CD4-positive, alpha-beta memory T cell (primary cell): Measurements from ENCODE around the gene ARSI. TPM values are rescaled to one million over a fixed set of nuclear protein-coding genes. Genes with fewer than 3 reads are reported as not detected.
"Not testable (repeated sequence)": the region's sequence is repeated elsewhere in the genome, so short reads cannot be mapped to it uniquely, and the experiment has no call there.

ENCODE experiments used
- CTCF ChIA-PET: fragments of 350-600 bp; sonication (Branson Sonifier 250); formaldehyde crosslinking; loops from one replicate; lab custom pipeline; 2021; ENCODE audit warnings: inconsistent platforms; ENCODE audit not compliant: partially characterized antibody; lab: Charles Lee
- POLR2A ChIA-PET: fragments of 350-600 bp; sonication (Branson Sonifier 250); formaldehyde crosslinking; loops from one replicate; lab custom pipeline; 2021; ENCODE audit not compliant: partially characterized antibody; lab: Charles Lee
- DNase-seq, 5 donors: peaks; one replicate each; pipeline versions ENCODE4 v3.0.0 to v3.0.0-alpha.2; 2020 to 2022; ENCODE audit warnings: mixed read lengths in 1 of 5
- H3K27ac ChIP-seq: one replicate; pipeline ENCODE4 v1.7.0; 2013; ENCODE audit warnings: low read depth, low read length
- H3K27me3 ChIP-seq: 2 replicates; pipeline ENCODE4 v1.7.0; 2013; ENCODE audit warnings: mild to moderate bottlenecking, low read length, moderate library complexity; ENCODE audit not compliant: insufficient read depth
- H3K36me3 ChIP-seq: 2 replicates; pipeline ENCODE4 v1.7.0; 2013; ENCODE audit warnings: mild to moderate bottlenecking, low read length, moderate library complexity; ENCODE audit not compliant: insufficient read depth
- H3K4me1 ChIP-seq: 2 replicates; pipeline ENCODE4 v1.7.0; 2013; ENCODE audit warnings: mild to moderate bottlenecking, low read length, moderate library complexity; ENCODE audit not compliant: insufficient read depth
- H3K4me3 ChIP-seq, 2 donors: one replicate each; pipeline ENCODE4 v1.7.0; 2013; ENCODE audit warnings: low read length in 2 of 2, mild to moderate bottlenecking in 1 of 2
- H3K9me3 ChIP-seq, 2 donors: one replicate each; pipeline ENCODE4 v1.7.0; 2013; ENCODE audit warnings: low read length in 2 of 2, control low read depth in 1 of 2; ENCODE audit not compliant: control insufficient read depth in 1 of 2
- H3K27ac Mint-ChIP-seq, 7 donors: one replicate each; pipeline ENCODE4 v1.8.0; 2020 to 2021; ENCODE audit warnings: mixed read lengths in 7 of 7, mild to moderate bottlenecking in 6 of 7, inconsistent platforms in 3 of 7, moderate library complexity in 3 of 7
- H3K27me3 Mint-ChIP-seq, 2 donors: one replicate each; pipeline ENCODE4 v1.8.0; 2020 to 2021; ENCODE audit warnings: mixed read lengths in 2 of 2
- H3K36me3 Mint-ChIP-seq, 2 donors: one replicate each; pipeline ENCODE4 v1.8.0; 2020 to 2021; ENCODE audit warnings: mixed read lengths in 2 of 2, inconsistent platforms in 1 of 2, mild to moderate bottlenecking in 1 of 2
- H3K4me1 Mint-ChIP-seq, 4 donors: one replicate each; pipeline ENCODE4 v1.8.0; 2020 to 2021; ENCODE audit warnings: mixed read lengths in 4 of 4, mild to moderate bottlenecking in 1 of 4
- H3K4me3 Mint-ChIP-seq, 8 donors: one replicate each; pipeline ENCODE4 v1.8.0; 2020 to 2021; ENCODE audit warnings: mixed read lengths in 8 of 8, mild to moderate bottlenecking in 7 of 8, moderate library complexity in 6 of 8, inconsistent platforms in 3 of 8
- H3K9me3 Mint-ChIP-seq, 8 donors: one replicate each; pipeline ENCODE4 v1.8.0; 2020 to 2021; ENCODE audit warnings: mixed read lengths in 8 of 8, mild to moderate bottlenecking in 5 of 8, inconsistent platforms in 3 of 8, moderate library complexity in 1 of 8
- intact Hi-C: fragments of 100-400 bp; cut with micrococcal nuclease; formaldehyde crosslinking; loops from one replicate; pipeline ENCODE4 v1.15.1; 2023
- polyA plus RNA-seq, 2 donors: library from polyadenylated mRNA; unstranded; fragments of 300-500 nt; fragmentation: Illumina TruSeq; gene quantifications; one replicate each; pipeline ENCODE4 v1.2.3, GENCODE V29; 2021
- total RNA-seq, 2 experiments: library from RNA; stranded (reverse); gene quantifications; one replicate each; pipeline ENCODE4 v1.2.3, GENCODE V29; 2021

The ARSI gene
- total and polyA plus RNA-seq, 4 experiments from 2014 or later, result not detected

- Mint-ChIP-seq H3K27me3 (peaks cover 0 to 7% of the 10 kb centered on the region in 2 donors), H3K4me3 (no peak overlapping the region), H3K4me1 (no peaks in the 10 kb centered on the region), H3K9me3 (no peaks in the 10 kb centered on the region), H3K36me3 (no peaks in the 10 kb centered on the region), H3K27ac (no peak overlapping the region)
- no peaks in the 10 kb centered on the region for H3K4me1 ChIP-seq
- POLR2A ChIA-PET, result no interaction called here
- intact Hi-C loops, result no loop called here
- H3K4me3 ChIP-seq, result no peak overlapping the region
- CTCF ChIA-PET, result no interaction called here
- no peaks in the 10 kb centered on the region for H3K9me3 ChIP-seq
- H3K27ac ChIP-seq, result no peak overlapping the region
- H3K36me3 ChIP-seq, result no peaks in the 10 kb centered on the region
- H3K27me3 ChIP-seq, result no peaks in the 10 kb centered on the region
- no peak for DNase-seq
These were observed 53.8 kb downstream of the ARSI start for GRCh38 chr5:150248946-150249345.

- CTCF ChIA-PET, H3K27me3 Mint-ChIP-seq, H3K27me3 ChIP-seq, H3K36me3 Mint-ChIP-seq, intact Hi-C loops, H3K4me3 ChIP-seq, H3K27ac Mint-ChIP-seq, POLR2A ChIA-PET, H3K4me1 Mint-ChIP-seq, H3K9me3 Mint-ChIP-seq, H3K36me3 ChIP-seq, H3K27ac ChIP-seq, H3K4me1 ChIP-seq, H3K4me3 Mint-ChIP-seq, H3K9me3 ChIP-seq, DNase-seq: not testable (repeated sequence)
These were observed 54.2 kb downstream of the ARSI start for GRCh38 chr5:150248493-150248892.

GRCh38 chr5:150247726-150248125 lies 55.0 kb downstream of the ARSI start:
- DNase-seq, result no peak
- Histone ChIP-seq H3K27ac (no peak overlapping the region), H3K4me1 (no peaks in the 10 kb centered on the region), H3K27me3 (no peaks in the 10 kb centered on the region), H3K36me3 (no peaks in the 10 kb centered on the region), H3K4me3 (no peak overlapping the region), H3K9me3 (no peaks in the 10 kb centered on the region)
- no peaks in the 10 kb centered on the region for H3K36me3 Mint-ChIP-seq
- no peak overlapping the region for H3K4me3 Mint-ChIP-seq
- H3K27me3 Mint-ChIP-seq, result peaks cover 0 to 9% of the 10 kb centered on the region in 2 donors
- no peak overlapping the region for H3K27ac Mint-ChIP-seq
- intact Hi-C loops, result no loop called here
- H3K4me1 Mint-ChIP-seq, result no peaks in the 10 kb centered on the region
- H3K9me3 Mint-ChIP-seq, result no peaks in the 10 kb centered on the region
- ChIA-PET CTCF (no interaction called here), POLR2A (no interaction called here)

GRCh38 chr5:150246835-150247234 lies 55.9 kb downstream of the ARSI start:
- ChIA-PET CTCF (interaction anchor here (0.9 kb wide), 1 partner anchor 37 kb away, joined by 3 read pairs; no protein-coding TSS in a partner anchor), POLR2A (no interaction called here)
- Histone ChIP-seq H3K27ac (no peak overlapping the region), H3K9me3 (no peaks in the 10 kb centered on the region), H3K4me1 (no peaks in the 10 kb centered on the region), H3K36me3 (no peaks in the 10 kb centered on the region), H3K27me3 (no peaks in the 10 kb centered on the region), H3K4me3 (no peak overlapping the region)
- H3K27ac Mint-ChIP-seq, result no peak overlapping the region
- peaks cover 0 to 9% of the 10 kb centered on the region in 2 donors for H3K27me3 Mint-ChIP-seq
- H3K4me3 Mint-ChIP-seq, result no peak overlapping the region
- no peaks in the 10 kb centered on the region for H3K4me1 Mint-ChIP-seq
- DNase-seq, result no peak
- intact Hi-C loops, result no loop called here
- H3K9me3 Mint-ChIP-seq, result no peaks in the 10 kb centered on the region
- H3K36me3 Mint-ChIP-seq, result no peaks in the 10 kb centered on the region

GRCh38 chr5:150246429-150246828 lies 56.3 kb downstream of the ARSI start:
- no peaks in the 10 kb centered on the region for H3K36me3 ChIP-seq
- intact Hi-C loops, result no loop called here
- CTCF ChIA-PET, result interaction anchor here (0.9 kb wide), 1 partner anchor 37 kb away, joined by 3 read pairs; no protein-coding TSS in a partner anchor
- Mint-ChIP-seq H3K4me3 (no peak overlapping the region), H3K9me3 (no peaks in the 10 kb centered on the region), H3K36me3 (no peaks in the 10 kb centered on the region), H3K27ac (no peak overlapping the region), H3K27me3 (peaks cover 0 to 8% of the 10 kb centered on the region in 2 donors), H3K4me1 (no peaks in the 10 kb centered on the region)
- H3K9me3 ChIP-seq, result no peaks in the 10 kb centered on the region
- no peaks in the 10 kb centered on the region for H3K27me3 ChIP-seq
- DNase-seq, result no peak
- no peak overlapping the region for H3K4me3 ChIP-seq
- no peaks in the 10 kb centered on the region for H3K4me1 ChIP-seq
- POLR2A ChIA-PET, result no interaction called here
- no peak overlapping the region for H3K27ac ChIP-seq

Other genes with a start within 250 kb of the ARSI start
- gene CSF1R, start 216.4 kb downstream of the ARSI start, total RNA-seq, result 1 to 10 TPM; 2.4 to 2.9 TPM
- gene CSF1R, start 216.4 kb downstream of the ARSI start, polyA plus RNA-seq, result under 1 TPM; 0.04 to 0.23 TPM
- gene PDGFRB, start 147.1 kb downstream of the ARSI start, total RNA-seq, result not detected
- not detected for gene PDGFRB, start 147.1 kb downstream of the ARSI start, polyA plus RNA-seq
- gene CDX1, start 136.1 kb downstream of the ARSI start, total RNA-seq, result not detected
- gene CDX1, start 136.1 kb downstream of the ARSI start, polyA plus RNA-seq, result not detected
- not detected for gene SLC6A7, start 112.8 kb downstream of the ARSI start, total RNA-seq
- gene SLC6A7, start 112.8 kb downstream of the ARSI start, polyA plus RNA-seq, result not detected
- gene CAMK2A, start 13.1 kb downstream of the ARSI start, total RNA-seq, result not detected
- gene CAMK2A, start 13.1 kb downstream of the ARSI start, polyA plus RNA-seq, result not detected
- 10 to 100 TPM; 53.8 to 59.9 TPM for gene TCOF1, start 54.8 kb upstream of the ARSI start, total RNA-seq
- 10 to 100 TPM in 1 of 2 donors, under 1 TPM in 1; 0.21 to 30.8 TPM for gene TCOF1, start 54.8 kb upstream of the ARSI start, polyA plus RNA-seq
- gene CD74, start 110.0 kb upstream of the ARSI start, total RNA-seq, result 100 to 1,000 TPM; 178 to 181 TPM
- gene CD74, start 110.0 kb upstream of the ARSI start, polyA plus RNA-seq, result 100 to 1,000 TPM; 295 to 703 TPM
- gene RPS14, start 146.8 kb upstream of the ARSI start, total RNA-seq, result 1,000 to 10,000 TPM; 5,260 to 5,575 TPM
- gene RPS14, start 146.8 kb upstream of the ARSI start, polyA plus RNA-seq, result 1,000 to 10,000 TPM; 7,865 to 9,996 TPM
- under 1 TPM; 0.35 to 0.64 TPM for gene NDST1, start 205.2 kb upstream of the ARSI start, total RNA-seq
- gene NDST1, start 205.2 kb upstream of the ARSI start, polyA plus RNA-seq, result under 1 TPM in 1 of 2 donors, not detected in 1; 0.29 TPM